Fibroblast of the aortic adventitia (primary cell): Measurements from ENCODE around the gene KCNA5. TPM values are rescaled to one million over a fixed set of nuclear protein-coding genes. Genes with fewer than 3 reads are reported as not detected.

Source experiments
- DNase-seq: peaks from one replicate; pipeline ENCODE4 v3.0.0-alpha.2; 2010; ENCODE audit warnings: low read depth
- H3K4me3 ChIP-seq: 2 replicates; pipeline ENCODE4 v1.5.1; 2011; ENCODE audit warnings: low read depth, mild to moderate bottlenecking, control low read depth, low read length, moderate library complexity
- CTCF ChIP-seq: IDR thresholded peaks from 2 replicates; pipeline ENCODE4 v1.5.1; 2011; ENCODE audit warnings: mild to moderate bottlenecking, low read length, control low read depth, inconsistent platforms; ENCODE audit not compliant: insufficient read depth
- total RNA-seq: library from RNA; depleted of rRNA; stranded (reverse); fragments of >200 nt; gene quantifications from 2 replicates; pipeline ENCODE4 v1.2.3, GENCODE V29; 2012; ENCODE audit warnings: low replicate concordance

KCNA5 gene
- total RNA-seq, 1 donor = not detected

DNA sequence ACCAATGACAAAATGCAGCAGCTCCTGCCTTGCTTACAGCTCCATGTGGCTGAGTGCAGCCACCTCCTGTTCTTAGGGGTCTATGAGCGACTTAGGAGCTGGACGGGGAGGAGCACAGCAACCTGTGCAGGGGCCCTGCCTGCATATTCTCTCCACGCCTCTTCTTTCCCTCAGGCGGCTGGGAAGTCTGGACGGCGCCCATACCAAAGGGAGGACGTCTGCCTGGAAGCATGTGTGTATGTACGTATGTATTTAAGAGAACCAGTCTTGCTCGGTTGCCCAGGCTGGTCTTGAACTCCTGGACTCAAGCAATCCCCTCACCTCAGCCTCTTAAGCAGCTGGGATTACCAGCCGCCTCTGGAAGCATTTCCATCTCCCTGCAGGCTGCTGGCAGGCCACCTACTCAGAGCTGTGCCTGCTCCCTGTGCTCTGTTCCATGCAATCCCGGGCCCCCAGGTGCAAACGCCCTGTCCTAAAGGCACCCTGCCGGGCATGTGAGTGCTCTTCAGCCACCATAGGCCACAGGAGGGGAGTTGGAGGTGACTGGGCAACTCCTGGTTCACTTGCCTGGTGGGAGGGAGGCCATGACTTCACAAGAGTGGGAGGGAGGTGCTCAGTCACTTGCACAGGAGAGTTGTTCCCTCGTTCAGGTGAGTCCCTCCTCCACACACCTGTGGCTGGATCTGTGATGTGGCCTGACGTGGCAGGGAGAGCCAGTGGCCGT lies 44.3 kb downstream of the KCNA5 start:
- no peak overlapping the region for H3K4me3 ChIP-seq
- TF ChIP-seq CTCF = no peak
- DNase-seq = no peak

DNA sequence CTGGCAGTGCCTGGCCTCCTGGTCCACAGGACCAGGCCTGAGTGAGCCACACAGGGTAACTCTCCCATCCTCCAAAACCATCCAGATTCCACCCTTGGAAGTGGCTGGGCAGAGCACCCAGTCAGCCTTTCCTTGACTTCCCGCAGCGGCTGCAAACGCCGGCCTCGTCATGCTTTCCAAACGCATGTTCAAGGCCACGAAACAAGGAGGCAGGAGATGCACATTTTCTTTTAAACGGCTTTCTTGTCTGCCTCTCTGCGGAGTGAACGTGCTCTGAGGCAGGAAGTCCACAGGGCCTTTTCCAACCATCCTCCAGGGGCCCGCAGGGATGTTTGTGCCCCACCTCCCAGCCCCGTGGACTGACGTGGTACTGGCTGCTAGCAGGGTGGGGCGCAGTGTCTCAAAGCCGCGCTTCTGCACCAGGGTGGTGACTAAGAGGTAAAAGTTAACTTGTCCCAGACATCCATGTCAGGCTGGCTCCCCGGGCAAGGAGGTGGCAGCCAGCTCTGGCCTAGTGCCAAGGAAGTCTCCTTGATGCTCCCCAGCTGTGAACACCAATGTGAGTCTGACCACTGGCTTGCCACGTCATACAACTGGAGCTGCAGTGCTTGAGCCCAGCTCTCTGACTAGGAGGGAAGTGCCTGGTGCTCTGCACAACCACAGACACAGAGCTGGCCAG lies 45.0 kb downstream of the KCNA5 start:
- no peak overlapping the region for H3K4me3 ChIP-seq
- no peak for TF ChIP-seq CTCF
- DNase-seq = peak; percentile 65

- DNase-seq = peak; percentile 14
- TF ChIP-seq CTCF = no peak
These were observed 50.9 kb downstream of the KCNA5 start for GRCh38 chr12:5094551-5094950.

DNA sequence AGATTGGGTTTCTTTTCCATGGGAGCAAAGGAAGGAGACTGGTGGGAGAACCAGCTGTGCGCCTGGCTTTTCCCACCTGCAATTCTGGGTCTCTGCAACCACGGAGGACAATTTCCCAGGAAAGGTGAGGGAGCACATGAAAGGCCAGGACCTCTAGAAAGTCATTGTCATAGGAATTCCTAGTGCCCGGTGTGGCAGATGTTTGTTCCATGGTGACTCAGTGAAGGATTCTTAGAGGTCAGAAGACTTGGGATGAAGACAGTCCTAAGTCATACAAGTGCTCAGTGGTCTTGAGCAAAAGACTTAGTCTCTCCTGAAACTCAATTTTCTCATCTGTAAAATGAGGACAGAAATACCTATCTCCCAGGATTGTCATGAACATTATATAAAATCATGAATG lies 51.3 kb downstream of the KCNA5 start:
- no peak for DNase-seq
- TF ChIP-seq CTCF = no peak
- no peak overlapping the region for H3K4me3 ChIP-seq

More at GRCh38 chr12:5094551-5094950, 50.9 kb downstream of the KCNA5 start:
- no peak overlapping the region for H3K4me3 ChIP-seq

Other genes starting within 250 kb of the KCNA5 start
- 0.18 and 0.41 TPM in 2 replicates for gene KCNA1, start 134.0 kb upstream of the KCNA5 start, total RNA-seq